ENCODE data around the gene TYW5. TPM values are rescaled to one million over a fixed set of nuclear protein-coding genes. Genes with fewer than 3 reads are reported as not detected.

TYW5 gene
- polyA plus RNA-seq, 3 donors: 12.1 to 19.4 (median 13.8) TPM

DNA sequence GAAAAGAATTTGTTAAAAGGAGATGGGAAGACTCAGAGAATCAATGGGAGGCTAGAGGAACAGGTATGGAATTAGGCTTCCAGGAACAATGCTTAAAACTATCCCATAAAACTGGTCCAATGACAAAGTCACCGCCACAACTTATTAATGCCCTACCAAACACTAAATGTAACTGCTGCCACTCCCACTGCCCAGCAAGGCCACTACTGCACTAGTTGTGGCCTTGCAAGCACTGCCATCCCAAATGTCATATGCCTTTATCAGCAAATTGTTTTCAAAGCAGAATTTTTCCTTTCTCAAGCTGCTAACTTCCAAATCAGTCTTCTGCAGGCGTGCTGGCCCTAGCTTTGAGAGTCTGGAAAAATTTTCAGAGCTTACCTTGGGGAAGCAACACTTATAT lies 58.7 kb downstream of the TYW5 start:
- DNase-seq (ENCODE audit: extremely low read depth in 1 of 11, low read depth in 9 of 11, low spot score in 4 of 11): no peak

DNA sequence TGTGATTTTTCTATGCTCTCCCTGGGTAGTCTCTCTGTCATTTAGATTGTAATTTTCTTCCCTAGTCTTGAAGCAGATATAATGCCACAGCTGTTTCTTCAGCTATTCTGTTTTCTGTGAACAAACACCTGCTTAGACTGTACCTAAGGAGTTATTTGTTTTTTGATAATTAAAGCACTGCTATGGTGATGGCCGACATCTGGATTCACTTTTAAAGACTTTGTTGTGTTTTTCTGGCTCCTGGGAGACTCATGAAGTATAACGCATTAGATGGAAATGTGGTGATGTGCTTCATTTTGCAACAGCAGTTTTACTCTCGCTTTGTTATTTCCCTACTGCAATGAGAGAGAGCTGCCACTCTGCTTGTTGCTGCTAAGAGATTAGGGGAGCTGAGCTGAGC lies 59.9 kb downstream of the TYW5 start:
- DNase-seq (ENCODE audit: extremely low read depth in 1 of 11, low read depth in 9 of 11, low spot score in 4 of 11): no peak

GRCh38 chr2:199883474-199884212 lies 71.6 kb downstream of the TYW5 start:
- no peak for DNase-seq (ENCODE audit: extremely low read depth in 1 of 11, low read depth in 9 of 11, low spot score in 4 of 11)

- DNase-seq (ENCODE audit: extremely low read depth in 1 of 11, low read depth in 9 of 11, low spot score in 4 of 11): no peak
Observed at GRCh38 chr2:199882667-199883066, 72.6 kb downstream of the TYW5 start.

Other genes starting within 250 kb of the TYW5 start
- gene FTCDNL1, start 104.3 kb downstream of the TYW5 start, polyA plus RNA-seq (ENCODE audit: insufficient read length in 3 of 3): 1 to 10 TPM; 1.2 to 2.0 (median 1.7) TPM
- gene C2orf69, start 44.2 kb downstream of the TYW5 start, polyA plus RNA-seq (ENCODE audit: insufficient read length in 3 of 3): 10 to 100 TPM; 10.2 to 12.6 (median 12.3) TPM
- 10 to 100 TPM; 29.2 to 40.1 (median 31.1) TPM for gene MAIP1, start 91 bp upstream of the TYW5 start, polyA plus RNA-seq (ENCODE audit: insufficient read length in 3 of 3)

Data from renal cortex interstitium (tissue), 11 donors.